HEK293 (cell line): ENCODE measurements around the gene SPINK1.
A peak's percentile ranks its signal among the peaks of the same experiment; 100 is the strongest.

Experiments used
- CTCF ChIA-PET: fragments of 350-600 bp; formaldehyde crosslinking; extraction: SDS; loops from one replicate; lab custom pipeline; 2021; ENCODE audit warnings: antibody characterized with exemption; lab: Yijun Ruan, JAX
- POLR2A ChIA-PET: fragments of 300-600 bp; formaldehyde crosslinking; extraction: SDS; loops from one replicate; lab custom pipeline; 2020; ENCODE audit warnings: antibody characterized with exemption, inconsistent platforms; lab: Yijun Ruan, JAX
- H3K27ac ChIP-seq: fragments of 200-500 bp; sonication (Bioruptor generic); 2 replicates; pipeline ENCODE4 v1.5.1; 2014; ENCODE audit warnings: low read depth, low read length, control low read depth, inconsistent platforms; ENCODE audit errors: extremely low read depth
- H3K36me3 ChIP-seq, 2 experiments: fragments of 200-500 bp in 1 of 2; sonication (Bioruptor generic) in 1 of 2; 1 replicate in 1 of 2; 2 replicates in 1 of 2; pipeline ENCODE4 v1.5.1; 2014 to 2017; ENCODE audit warnings: inconsistent platforms in 2 of 2, low read length in 2 of 2; ENCODE audit not compliant: control insufficient read depth in 2 of 2, insufficient read depth in 1 of 2
- H3K4me1 ChIP-seq: fragments of 200-500 bp; sonication (Bioruptor generic); 2 replicates; pipeline ENCODE4 v1.5.1; 2014; ENCODE audit warnings: mild to moderate bottlenecking, low read length, inconsistent platforms; ENCODE audit not compliant: control insufficient read depth, insufficient read depth
- H3K4me3 ChIP-seq: 2 replicates; pipeline ENCODE4 v1.5.1; 2011; ENCODE audit warnings: low read depth, mild to moderate bottlenecking, control low read depth, low read length, moderate library complexity
- H3K9me3 ChIP-seq: fragments of 200-500 bp; sonication (Bioruptor generic); 2 replicates; pipeline ENCODE4 v1.5.1; 2014; ENCODE audit warnings: low read depth, low read length, inconsistent platforms; ENCODE audit not compliant: control insufficient read depth, insufficient read depth
- GLIS1 ChIP-seq: fragments of 450-650 bp; formaldehyde crosslinking; IDR thresholded peaks from 2 replicates; pipeline ENCODE4 v1.5.1; 2016; ENCODE audit warnings: missing biosample characterization, missing genetic modification characterization
- GLIS2 ChIP-seq: fragments of 450-650 bp; formaldehyde crosslinking; IDR thresholded peaks from 2 replicates; pipeline ENCODE4 v1.5.1; 2016; ENCODE audit warnings: missing biosample characterization, missing genetic modification characterization
- HOXD13 ChIP-seq: sonication (generic); formaldehyde crosslinking; IDR thresholded peaks from 2 replicates; pipeline ENCODE4 v1.8.0; 2022; ENCODE audit warnings: missing genetic modification reagents, borderline replicate concordance
- KLF1 ChIP-seq: fragments of 450-650 bp; formaldehyde crosslinking; IDR thresholded peaks from 2 replicates; pipeline ENCODE4 v1.5.1; 2016; ENCODE audit warnings: missing biosample characterization, missing genetic modification characterization
- MEIS1 ChIP-seq: sonication (generic); formaldehyde crosslinking; IDR thresholded peaks from 2 replicates; pipeline ENCODE4 v1.8.1; 2022; ENCODE audit warnings: missing genetic modification reagents, mild to moderate bottlenecking, borderline replicate concordance
- RBAK ChIP-seq: fragments of 450-650 bp; formaldehyde crosslinking; IDR thresholded peaks from 2 replicates; pipeline ENCODE4 v1.5.1; 2016; ENCODE audit warnings: missing biosample characterization, missing genetic modification characterization
- SCRT2 ChIP-seq: fragments of 450-650 bp; formaldehyde crosslinking; IDR thresholded peaks from 2 replicates; pipeline ENCODE4 v1.5.1; 2016; ENCODE audit warnings: missing biosample characterization, missing genetic modification characterization
- SP3 ChIP-seq: fragments of 450-650 bp; formaldehyde crosslinking; IDR thresholded peaks from 2 replicates; pipeline ENCODE4 v1.5.1; 2016; ENCODE audit warnings: missing biosample characterization, missing genetic modification characterization
- SP7 ChIP-seq: fragments of 450-650 bp; formaldehyde crosslinking; IDR thresholded peaks from 2 replicates; pipeline ENCODE4 v1.5.1; 2016; ENCODE audit warnings: missing biosample characterization, missing genetic modification characterization
- YY1 ChIP-seq: fragments of 450-650 bp; formaldehyde crosslinking; IDR thresholded peaks from 2 replicates; pipeline ENCODE4 v1.5.1; 2018; ENCODE audit warnings: missing biosample characterization, missing genetic modification characterization
- ZBTB17 ChIP-seq: fragments of 450-650 bp; formaldehyde crosslinking; IDR thresholded peaks from 2 replicates; pipeline ENCODE4 v1.5.1; 2016; ENCODE audit warnings: missing biosample characterization, missing genetic modification characterization
- ZEB2 ChIP-seq: fragments of 450-650 bp; formaldehyde crosslinking; IDR thresholded peaks from 2 replicates; pipeline ENCODE4 v1.5.1; 2016; ENCODE audit warnings: missing biosample characterization, missing genetic modification characterization
- ZFP37 ChIP-seq: fragments of 450-650 bp; formaldehyde crosslinking; IDR thresholded peaks from 2 replicates; pipeline ENCODE4 v1.5.1; 2016; ENCODE audit warnings: missing biosample characterization, missing genetic modification characterization
- ZFP69B ChIP-seq: fragments of 450-650 bp; formaldehyde crosslinking; IDR thresholded peaks from 2 replicates; pipeline ENCODE4 v1.5.1; 2016; ENCODE audit warnings: missing biosample characterization, missing genetic modification characterization
- ZIC2 ChIP-seq: fragments of 450-650 bp; formaldehyde crosslinking; IDR thresholded peaks from 2 replicates; pipeline ENCODE4 v1.5.1; 2016; ENCODE audit warnings: missing biosample characterization, missing genetic modification characterization
- ZNF10 ChIP-seq: fragments of 450-650 bp; formaldehyde crosslinking; IDR thresholded peaks from 2 replicates; pipeline ENCODE4 v1.5.1; 2017; ENCODE audit warnings: missing biosample characterization, missing genetic modification characterization
- ZNF155 ChIP-seq: fragments of 450-650 bp; formaldehyde crosslinking; IDR thresholded peaks from 2 replicates; pipeline ENCODE4 v1.5.1; 2016; ENCODE audit warnings: missing biosample characterization, missing genetic modification characterization
- ZNF211 ChIP-seq: fragments of 450-650 bp; formaldehyde crosslinking; IDR thresholded peaks from 2 replicates; pipeline ENCODE4 v1.5.1; 2016; ENCODE audit warnings: low read depth, missing biosample characterization, missing genetic modification characterization
- ZNF311 ChIP-seq: fragments of 450-650 bp; formaldehyde crosslinking; IDR thresholded peaks from 2 replicates; pipeline ENCODE4 v1.5.1; 2017; ENCODE audit warnings: missing biosample characterization, missing genetic modification characterization, borderline replicate concordance
- ZNF335 ChIP-seq: fragments of 450-650 bp; formaldehyde crosslinking; conservative IDR thresholded peaks from 2 replicates; pipeline ENCODE4 v1.5.1; 2016; ENCODE audit warnings: missing biosample characterization, missing genetic modification characterization
- ZNF350 ChIP-seq: fragments of 450-650 bp; formaldehyde crosslinking; IDR thresholded peaks from 2 replicates; pipeline ENCODE4 v1.5.0; 2017; ENCODE audit warnings: missing biosample characterization, mild to moderate bottlenecking, missing genetic modification characterization
- ZNF561 ChIP-seq: fragments of 450-650 bp; IDR thresholded peaks from 2 replicates; pipeline ENCODE4 v1.5.1; 2018; ENCODE audit warnings: missing biosample characterization, missing genetic modification characterization, borderline replicate concordance
- ZNF629 ChIP-seq: fragments of 450-650 bp; formaldehyde crosslinking; IDR thresholded peaks from 2 replicates; pipeline ENCODE4 v1.5.1; 2017; ENCODE audit warnings: missing biosample characterization, missing genetic modification characterization
- ZNF654 ChIP-seq: fragments of 450-650 bp; formaldehyde crosslinking; IDR thresholded peaks from 2 replicates; pipeline ENCODE4 v1.5.1; 2016; ENCODE audit warnings: low read depth, missing biosample characterization, missing genetic modification characterization
- ZNF768 ChIP-seq: fragments of 450-650 bp; formaldehyde crosslinking; IDR thresholded peaks from 2 replicates; pipeline ENCODE4 v1.5.1; 2018; ENCODE audit warnings: missing biosample characterization, mild to moderate bottlenecking, missing genetic modification characterization
- ZNF843 ChIP-seq: fragments of 450-650 bp; formaldehyde crosslinking; IDR thresholded peaks from 2 replicates; pipeline ENCODE4 v1.5.1; 2016; ENCODE audit warnings: missing biosample characterization, missing genetic modification characterization
- ZXDB ChIP-seq: fragments of 450-650 bp; formaldehyde crosslinking; IDR thresholded peaks from 2 replicates; pipeline ENCODE4 v1.5.1; 2016; ENCODE audit warnings: missing biosample characterization, missing genetic modification characterization
- TF ChIP-seq, protein P1 (sequence below): fragments of 450-650 bp; formaldehyde crosslinking; IDR thresholded peaks from 2 replicates; pipeline ENCODE4 v1.5.1; 2016; ENCODE audit warnings: missing biosample characterization, missing genetic modification characterization
- TF ChIP-seq, protein P2 (sequence below): fragments of 450-650 bp; IDR thresholded peaks from 2 replicates; pipeline ENCODE4 v1.5.1; 2018; ENCODE audit warnings: missing biosample characterization, missing genetic modification characterization
- TF ChIP-seq, protein P3 (sequence below): fragments of 450-650 bp; formaldehyde crosslinking; IDR thresholded peaks from 2 replicates; pipeline ENCODE4 v1.5.1; 2016; ENCODE audit warnings: missing biosample characterization, missing genetic modification characterization

SPINK1 gene

DNA sequence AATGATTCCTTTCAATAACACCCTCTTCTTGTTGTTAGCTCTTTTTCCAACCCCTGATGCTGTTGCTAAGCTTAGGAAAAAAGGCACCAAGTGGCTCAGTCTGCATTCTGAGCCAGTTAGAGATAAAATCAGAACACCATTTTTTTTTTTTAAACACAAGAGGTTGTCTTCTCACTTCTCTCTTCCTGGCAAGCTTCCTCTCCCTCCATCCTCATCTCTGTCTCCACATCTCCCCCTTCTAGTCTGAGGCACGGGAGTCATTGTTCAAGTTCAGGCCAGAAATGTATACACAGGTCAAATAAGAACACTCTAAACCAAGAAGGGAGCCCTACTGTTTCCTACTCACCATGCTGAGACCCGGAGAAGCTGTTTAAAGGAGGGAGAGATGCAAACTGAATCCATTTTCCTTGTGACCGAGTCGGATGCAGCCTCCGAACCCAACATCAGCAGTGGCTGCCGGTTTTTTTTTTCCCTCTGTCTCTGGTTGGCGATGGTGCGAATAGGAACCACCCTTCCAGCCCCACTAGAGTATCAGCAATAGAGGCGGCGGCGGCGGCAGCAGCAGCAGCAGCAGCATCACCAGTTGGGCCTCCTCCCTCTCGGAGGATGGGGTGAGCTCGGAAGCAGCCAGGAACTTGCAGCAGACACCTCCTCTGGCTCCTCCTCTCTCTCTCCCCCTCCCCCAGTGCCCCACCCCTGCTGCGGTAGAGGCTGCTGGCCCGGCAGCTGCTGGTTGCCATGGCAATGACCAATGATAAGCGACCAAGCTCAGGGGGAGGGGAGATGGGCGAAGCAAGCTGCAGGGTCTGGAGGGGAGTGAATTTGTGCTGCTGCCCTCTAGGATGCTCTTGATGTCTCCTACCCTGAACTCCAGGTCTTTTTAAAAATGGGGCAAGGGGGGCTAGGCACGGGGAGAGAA is 49.1 kb downstream of the SPINK1 start, which contains the start of gene JAKMIP2:
Gene JAKMIP2 (minus strand): TSS at position 619 of the 919 bp plus-strand sequence. CDS start 110,922 bp downstream, outside the sequence.
- Histone ChIP-seq H3K36me3 (no peaks in the 10 kb centered on the region), H3K27ac (peak within 1 kb of the TSS; percentile 91), H3K4me3 (peak within 1 kb of the TSS; percentile 68), H3K9me3 (no peaks in the 10 kb centered on the region), H3K4me1 (peaks cover 30% of the 10 kb centered on the region)
- CTCF ChIA-PET = interaction anchor here (0.6 to 1.3 kb wide), 9 partner anchors 10 to 1344 kb away, joined by 3 to 4 read pairs (median 3); no protein-coding TSS in a partner anchor
- POLR2A ChIA-PET = interaction anchor here (0.6 to 1.1 kb wide), 8 partner anchors 22 to 1227 kb away, joined by 3 to 4 read pairs (median 3); no protein-coding TSS in a partner anchor
- TF ChIP-seq ZNF350 (tag by site-specific recombination) (no peak), ZNF768 (tag by site-specific recombination) (0 out of 2 replicates have a peak, but pooled peaks have one; percentile 13), ZNF311 (no peak), YY1 (tag by site-specific recombination) (no peak), ZBTB17 (tag by site-specific recombination) (peak; percentile 93), ZNF843 (tag by site-specific recombination) (peak; percentile 44; the same call in 1 of the 2 replicates), SCRT2 (tag by site-specific recombination) (no peak; the same call in 1 of the 2 replicates), ZNF629 (peak; percentile 24; the same call in 1 of the 2 replicates), ZNF654 (tag by site-specific recombination) (no peak), KLF1 (peak; percentile 63; the same call in 1 of the 2 replicates), GLIS2 (tag by site-specific recombination) (peak; percentile 65; the same call in 1 of the 2 replicates), ZEB2 (tag by site-specific recombination) (no peak), SP3 (tag by site-specific recombination) (peak; percentile 77), ZFP37 (tag by site-specific recombination) (0 out of 2 replicates have a peak, but pooled peaks have one; percentile 47), RBAK (tag by site-specific recombination) (no peak), ZFP69B (tag by site-specific recombination) (0 out of 2 replicates have a peak, but pooled peaks have one; percentile 28), ZNF211 (tag by site-specific recombination) (no peak), HOXD13 (CRISPR knock-in tag) (no peak), ZIC2 (tag by site-specific recombination) (peak; percentile 61), GLIS1 (tag by site-specific recombination) (peak; percentile 42; the same call in 1 of the 2 replicates), ZXDB (tag by site-specific recombination) (peak; percentile 71), MEIS1 (CRISPR knock-in tag) (no peak), ZNF561 (tag by site-specific recombination) (peak; percentile 69), ZNF155 (tag by site-specific recombination) (no peak), ZNF335 (tag by site-specific recombination) (peak; percentile 23; the same call in 1 of the 2 replicates), SP7 (tag by site-specific recombination) (0 out of 2 replicates have a peak, but pooled peaks have one; percentile 48), ZNF10 (tag by site-specific recombination) (peak; percentile 88)
- TF ChIP-seq, protein P1, sequence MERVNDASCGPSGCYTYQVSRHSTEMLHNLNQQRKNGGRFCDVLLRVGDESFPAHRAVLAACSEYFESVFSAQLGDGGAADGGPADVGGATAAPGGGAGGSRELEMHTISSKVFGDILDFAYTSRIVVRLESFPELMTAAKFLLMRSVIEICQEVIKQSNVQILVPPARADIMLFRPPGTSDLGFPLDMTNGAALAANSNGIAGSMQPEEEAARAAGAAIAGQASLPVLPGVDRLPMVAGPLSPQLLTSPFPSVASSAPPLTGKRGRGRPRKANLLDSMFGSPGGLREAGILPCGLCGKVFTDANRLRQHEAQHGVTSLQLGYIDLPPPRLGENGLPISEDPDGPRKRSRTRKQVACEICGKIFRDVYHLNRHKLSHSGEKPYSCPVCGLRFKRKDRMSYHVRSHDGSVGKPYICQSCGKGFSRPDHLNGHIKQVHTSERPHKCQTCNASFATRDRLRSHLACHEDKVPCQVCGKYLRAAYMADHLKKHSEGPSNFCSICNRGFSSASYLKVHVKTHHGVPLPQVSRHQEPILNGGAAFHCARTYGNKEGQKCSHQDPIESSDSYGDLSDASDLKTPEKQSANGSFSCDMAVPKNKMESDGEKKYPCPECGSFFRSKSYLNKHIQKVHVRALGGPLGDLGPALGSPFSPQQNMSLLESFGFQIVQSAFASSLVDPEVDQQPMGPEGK = peak; percentile 91
- TF ChIP-seq, protein P2, sequence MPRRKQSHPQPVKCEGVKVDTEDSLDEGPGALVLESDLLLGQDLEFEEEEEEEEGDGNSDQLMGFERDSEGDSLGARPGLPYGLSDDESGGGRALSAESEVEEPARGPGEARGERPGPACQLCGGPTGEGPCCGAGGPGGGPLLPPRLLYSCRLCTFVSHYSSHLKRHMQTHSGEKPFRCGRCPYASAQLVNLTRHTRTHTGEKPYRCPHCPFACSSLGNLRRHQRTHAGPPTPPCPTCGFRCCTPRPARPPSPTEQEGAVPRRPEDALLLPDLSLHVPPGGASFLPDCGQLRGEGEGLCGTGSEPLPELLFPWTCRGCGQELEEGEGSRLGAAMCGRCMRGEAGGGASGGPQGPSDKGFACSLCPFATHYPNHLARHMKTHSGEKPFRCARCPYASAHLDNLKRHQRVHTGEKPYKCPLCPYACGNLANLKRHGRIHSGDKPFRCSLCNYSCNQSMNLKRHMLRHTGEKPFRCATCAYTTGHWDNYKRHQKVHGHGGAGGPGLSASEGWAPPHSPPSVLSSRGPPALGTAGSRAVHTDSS (tag by site-specific recombination) = peak; percentile 33; the same call in 1 of the 2 replicates
- TF ChIP-seq, protein P3, sequence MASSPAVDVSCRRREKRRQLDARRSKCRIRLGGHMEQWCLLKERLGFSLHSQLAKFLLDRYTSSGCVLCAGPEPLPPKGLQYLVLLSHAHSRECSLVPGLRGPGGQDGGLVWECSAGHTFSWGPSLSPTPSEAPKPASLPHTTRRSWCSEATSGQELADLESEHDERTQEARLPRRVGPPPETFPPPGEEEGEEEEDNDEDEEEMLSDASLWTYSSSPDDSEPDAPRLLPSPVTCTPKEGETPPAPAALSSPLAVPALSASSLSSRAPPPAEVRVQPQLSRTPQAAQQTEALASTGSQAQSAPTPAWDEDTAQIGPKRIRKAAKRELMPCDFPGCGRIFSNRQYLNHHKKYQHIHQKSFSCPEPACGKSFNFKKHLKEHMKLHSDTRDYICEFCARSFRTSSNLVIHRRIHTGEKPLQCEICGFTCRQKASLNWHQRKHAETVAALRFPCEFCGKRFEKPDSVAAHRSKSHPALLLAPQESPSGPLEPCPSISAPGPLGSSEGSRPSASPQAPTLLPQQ = 0 out of 2 replicates have a peak, but pooled peaks have one; percentile 14
